SU-DHL-6 (cell line): Measurements from ENCODE around the gene SYNGR4.

Source experiments
- H2AFZ ChIP-seq: fragments of 200-600 bp; sonication (generic); 2 replicates; pipeline ENCODE4 v1.6.1; 2014; ENCODE audit warnings: low read depth, mild to moderate bottlenecking, moderate library complexity, mixed read lengths, antibody characterized with exemption, low read length; ENCODE audit not compliant: severe bottlenecking
- H3F3A ChIP-seq: fragments of 200-600 bp; shearing (Covaris generic); 2 replicates; pipeline ENCODE4 v1.6.0; 2016; ENCODE audit warnings: antibody characterized with exemption, mild to moderate bottlenecking; ENCODE audit not compliant: insufficient read depth
- H3K27ac ChIP-seq: fragments of 200-600 bp; sonication (generic); 2 replicates; pipeline ENCODE4 v1.5.1; 2016; ENCODE audit warnings: low read depth, mild to moderate bottlenecking, low read length, moderate library complexity, mixed read lengths
- H3K27me3 ChIP-seq: fragments of 200-600 bp; sonication (generic), shearing (Covaris generic); 2 replicates; pipeline ENCODE4 v1.6.0; 2014; ENCODE audit warnings: mild to moderate bottlenecking, low read length
- H3K36me3 ChIP-seq: fragments of 200-600 bp; sonication (generic); 2 replicates; pipeline ENCODE4 v1.6.1; 2014; ENCODE audit warnings: mild to moderate bottlenecking, low read length, mixed read lengths
- H3K4me2 ChIP-seq: fragments of 300-600, 200-600 bp; shearing (Covaris generic), sonication (generic); 2 replicates; pipeline ENCODE4 v1.6.0; 2014; ENCODE audit warnings: low read length, low read depth, mild to moderate bottlenecking; ENCODE audit not compliant: poor library complexity, severe bottlenecking
- H3K4me3 ChIP-seq: fragments of 200-600 bp; sonication (generic); 2 replicates; pipeline ENCODE4 v1.5.1; 2014; ENCODE audit warnings: antibody characterized with exemption, low read length, mild to moderate bottlenecking, mixed read lengths; ENCODE audit not compliant: insufficient read depth, poor library complexity, severe bottlenecking
- H3K79me2 ChIP-seq: fragments of 200-600 bp; sonication (generic); 2 replicates; pipeline ENCODE4 v1.6.1; 2014; ENCODE audit warnings: mild to moderate bottlenecking, low read length, moderate library complexity; ENCODE audit not compliant: insufficient read depth
- H3K9ac ChIP-seq: fragments of 200-600 bp; sonication (generic); 2 replicates; pipeline ENCODE4 v1.7.0; 2014; ENCODE audit warnings: mild to moderate bottlenecking, low read length
- H3K9me2 ChIP-seq: fragments of 200-600 bp; sonication (generic); replicated peaks from 2 replicates; pipeline ENCODE4 v1.6.1; 2014; ENCODE audit warnings: low read length; ENCODE audit not compliant: insufficient read depth
- H3K9me3 ChIP-seq: fragments of 200-600 bp; sonication (generic); 2 replicates; pipeline ENCODE4 v1.6.1; 2014; ENCODE audit warnings: low read length, mixed read lengths; ENCODE audit not compliant: insufficient read depth
- H4K20me1 ChIP-seq: fragments of 200-600 bp; sonication (generic); 2 replicates; pipeline ENCODE4 v1.6.1; 2014; ENCODE audit warnings: low read depth, mild to moderate bottlenecking, antibody characterized with exemption, low read length, moderate library complexity, mixed read lengths
- EZH2phosphoT487 ChIP-seq: fragments of 200-600 bp; sonication (generic), shearing (Covaris generic); conservative IDR thresholded peaks from 2 replicates; pipeline ENCODE4 v1.6.1; 2018; ENCODE audit warnings: mild to moderate bottlenecking, antibody characterized with exemption, low read length, moderate library complexity, mixed read lengths
- TF ChIP-seq, protein P1 (sequence below): fragments of 200-600 bp; sonication (generic); IDR thresholded peaks from one replicate; pipeline ENCODE4 v1.5.1; 2017; ENCODE audit warnings: antibody characterized with exemption, mild to moderate bottlenecking, low read length, moderate library complexity; ENCODE audit not compliant: insufficient read depth, poor library complexity, severe bottlenecking

Gene SYNGR4

DNA sequence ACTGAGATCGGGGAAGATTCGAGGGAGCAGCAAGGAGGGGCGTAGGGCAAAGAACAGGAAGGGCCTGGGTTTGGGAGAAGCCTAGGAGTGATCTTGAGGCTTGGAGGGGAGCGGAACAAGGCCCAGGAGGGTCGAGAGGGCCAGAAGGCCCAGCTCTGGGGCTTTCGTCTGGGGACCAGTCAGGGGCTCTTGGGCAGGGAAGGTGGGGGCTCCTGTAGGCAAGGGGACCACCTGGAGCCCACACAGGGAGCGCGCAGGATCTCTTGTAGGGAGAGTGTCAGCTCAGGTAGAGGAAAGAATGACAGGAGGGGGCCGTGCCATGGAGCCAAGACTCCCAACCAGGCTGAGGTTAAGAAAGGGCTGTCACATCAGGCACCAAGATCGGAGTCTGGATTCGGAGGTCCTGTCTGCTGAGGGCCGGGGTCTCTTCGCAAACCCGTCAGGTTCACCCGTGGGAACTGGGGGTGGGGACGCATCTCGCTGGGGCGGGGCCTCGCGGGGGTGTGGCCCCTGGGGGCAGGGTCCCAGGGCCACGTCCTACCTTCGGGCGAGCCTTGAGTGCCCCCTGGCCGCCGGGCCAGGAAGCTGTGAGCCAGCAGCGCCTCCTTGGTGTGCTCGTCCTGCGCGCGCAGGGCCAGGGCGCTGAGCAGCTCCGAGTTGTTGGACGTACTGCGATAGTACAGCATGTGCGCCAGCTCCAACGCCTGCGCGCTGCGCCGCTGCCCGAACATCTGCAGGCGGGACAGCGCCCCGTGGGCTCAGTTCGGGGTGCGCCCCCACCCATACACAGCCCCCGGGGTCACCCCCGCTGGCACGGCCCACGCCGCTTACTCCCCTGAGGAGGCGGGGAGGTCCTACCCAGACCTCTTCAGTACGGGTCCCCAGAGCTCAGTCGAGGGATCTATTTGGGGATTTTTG, 30.4 kb upstream of the SYNGR4 start:
- H3K9me2 ChIP-seq = no peaks in the 10 kb centered on the region
- no peaks in the 10 kb centered on the region; the same call in 1 of the 2 replicates for H3K36me3 ChIP-seq
- H3K9me3 ChIP-seq = 0 out of 2 replicates have a peak, but pooled peaks cover 1% of the 10 kb centered on the region
- peaks cover 35% of the 10 kb centered on the region for H3F3A ChIP-seq
- H3K4me3 ChIP-seq = peak overlapping the region; percentile 58
- H3K27me3 ChIP-seq = no peaks in the 10 kb centered on the region
- 0 out of 2 replicates have a peak, but pooled peaks cover 3% of the 10 kb centered on the region for H3K79me2 ChIP-seq
- peak overlapping the region; percentile 55 for H2AFZ ChIP-seq
- peak overlapping the region; percentile 65 for H3K9ac ChIP-seq
- peak overlapping the region; percentile 92 for H3K27ac ChIP-seq
- peak overlapping the region; percentile 80 for H3K4me2 ChIP-seq
- H4K20me1 ChIP-seq = no peaks in the 10 kb centered on the region
- no peak for TF ChIP-seq EZH2phosphoT487
- TF ChIP-seq, protein P1, sequence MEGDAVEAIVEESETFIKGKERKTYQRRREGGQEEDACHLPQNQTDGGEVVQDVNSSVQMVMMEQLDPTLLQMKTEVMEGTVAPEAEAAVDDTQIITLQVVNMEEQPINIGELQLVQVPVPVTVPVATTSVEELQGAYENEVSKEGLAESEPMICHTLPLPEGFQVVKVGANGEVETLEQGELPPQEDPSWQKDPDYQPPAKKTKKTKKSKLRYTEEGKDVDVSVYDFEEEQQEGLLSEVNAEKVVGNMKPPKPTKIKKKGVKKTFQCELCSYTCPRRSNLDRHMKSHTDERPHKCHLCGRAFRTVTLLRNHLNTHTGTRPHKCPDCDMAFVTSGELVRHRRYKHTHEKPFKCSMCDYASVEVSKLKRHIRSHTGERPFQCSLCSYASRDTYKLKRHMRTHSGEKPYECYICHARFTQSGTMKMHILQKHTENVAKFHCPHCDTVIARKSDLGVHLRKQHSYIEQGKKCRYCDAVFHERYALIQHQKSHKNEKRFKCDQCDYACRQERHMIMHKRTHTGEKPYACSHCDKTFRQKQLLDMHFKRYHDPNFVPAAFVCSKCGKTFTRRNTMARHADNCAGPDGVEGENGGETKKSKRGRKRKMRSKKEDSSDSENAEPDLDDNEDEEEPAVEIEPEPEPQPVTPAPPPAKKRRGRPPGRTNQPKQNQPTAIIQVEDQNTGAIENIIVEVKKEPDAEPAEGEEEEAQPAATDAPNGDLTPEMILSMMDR = peak; percentile 78

DNA sequence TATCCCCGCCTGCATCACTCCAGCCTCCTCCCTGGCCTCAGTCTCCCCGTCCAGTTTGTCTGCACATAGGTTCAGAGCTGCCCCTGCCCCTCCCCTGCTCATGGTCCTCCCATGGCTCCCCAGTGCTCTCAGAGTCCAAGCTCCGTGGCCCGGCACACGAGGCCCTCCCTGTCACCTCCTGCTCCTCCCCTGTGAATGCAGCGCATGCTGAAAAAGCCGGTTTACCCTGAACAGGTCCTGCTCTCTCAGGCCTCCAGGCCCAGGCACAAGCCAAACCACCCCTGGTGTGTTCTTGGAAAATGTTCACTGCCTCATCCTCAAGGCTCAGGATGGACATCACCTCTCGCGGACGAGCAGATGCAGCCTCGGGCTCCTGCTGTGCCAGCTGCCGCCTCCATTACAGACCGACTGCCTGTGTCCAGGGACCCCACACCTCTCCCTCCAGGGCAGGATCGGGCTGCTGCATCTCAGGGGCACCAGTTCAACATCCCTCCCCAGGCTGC, 25.9 kb upstream of the SYNGR4 start:
- Histone ChIP-seq H3F3A (peaks cover 4% of the 10 kb centered on the region; the same call in 1 of the 2 replicates), H3K4me3 (no peak overlapping the region), H2AFZ (no peak overlapping the region), H3K36me3 (no peaks in the 10 kb centered on the region), H3K9me3 (no peaks in the 10 kb centered on the region), H4K20me1 (no peaks in the 10 kb centered on the region), H3K4me2 (no peak overlapping the region), H3K27ac (no peak overlapping the region), H3K79me2 (no peaks in the 10 kb centered on the region), H3K9ac (no peak overlapping the region), H3K27me3 (no peaks in the 10 kb centered on the region), H3K9me2 (no peaks in the 10 kb centered on the region)
- TF ChIP-seq, protein P1 = no peak
- TF ChIP-seq EZH2phosphoT487 = no peak

GRCh38 chr19:48338802-48339503, 25.2 kb upstream of the SYNGR4 start:
- Histone ChIP-seq H4K20me1 (no peaks in the 10 kb centered on the region), H3F3A (no peaks in the 10 kb centered on the region; the same call in 1 of the 2 replicates), H3K27me3 (no peaks in the 10 kb centered on the region), H3K27ac (no peak overlapping the region), H2AFZ (no peak overlapping the region), H3K36me3 (no peaks in the 10 kb centered on the region), H3K79me2 (no peaks in the 10 kb centered on the region), H3K9ac (no peak overlapping the region), H3K9me2 (no peaks in the 10 kb centered on the region), H3K9me3 (no peaks in the 10 kb centered on the region), H3K4me2 (no peak overlapping the region), H3K4me3 (no peak overlapping the region)
- TF ChIP-seq, protein P1 = no peak
- TF ChIP-seq EZH2phosphoT487 = no peak
